BLaER1 (cell line): ENCODE measurements around the gene TEAD4.

Experiments used
- H3K27ac ChIP-seq: shearing (Covaris generic); formaldehyde crosslinking; 2 replicates; pipeline ENCODE4 v1.8.1; 2022
- H3K27me3 ChIP-seq: shearing (Covaris generic); formaldehyde crosslinking; 2 replicates; pipeline ENCODE4 v1.8.1; 2022
- H3K36me3 ChIP-seq: shearing (Covaris generic); formaldehyde crosslinking; 2 replicates; pipeline ENCODE4 v1.8.1; 2022
- H3K4me1 ChIP-seq: shearing (Covaris generic); formaldehyde crosslinking; 2 replicates; pipeline ENCODE4 v1.8.1; 2022
- H3K4me2 ChIP-seq: shearing (Covaris generic); formaldehyde crosslinking; 2 replicates; pipeline ENCODE4 v1.8.1; 2022
- H3K4me3 ChIP-seq: shearing (Covaris generic); formaldehyde crosslinking; 2 replicates; pipeline ENCODE4 v1.8.1; 2022
- H3K9ac ChIP-seq: shearing (Covaris generic); formaldehyde crosslinking; 2 replicates; pipeline ENCODE4 v1.8.1; 2022
- H3K9me3 ChIP-seq: shearing (Covaris generic); formaldehyde crosslinking; 2 replicates; pipeline ENCODE4 v1.8.1; 2022
- H4K20me1 ChIP-seq: shearing (Covaris generic); formaldehyde crosslinking; 2 replicates; pipeline ENCODE4 v1.8.1; 2022
- Cebpa-rat ChIP-seq: shearing (Covaris generic); IDR thresholded peaks from 2 replicates; pipeline ENCODE4 v1.8.1; 2022

The TEAD4 gene

DNA sequence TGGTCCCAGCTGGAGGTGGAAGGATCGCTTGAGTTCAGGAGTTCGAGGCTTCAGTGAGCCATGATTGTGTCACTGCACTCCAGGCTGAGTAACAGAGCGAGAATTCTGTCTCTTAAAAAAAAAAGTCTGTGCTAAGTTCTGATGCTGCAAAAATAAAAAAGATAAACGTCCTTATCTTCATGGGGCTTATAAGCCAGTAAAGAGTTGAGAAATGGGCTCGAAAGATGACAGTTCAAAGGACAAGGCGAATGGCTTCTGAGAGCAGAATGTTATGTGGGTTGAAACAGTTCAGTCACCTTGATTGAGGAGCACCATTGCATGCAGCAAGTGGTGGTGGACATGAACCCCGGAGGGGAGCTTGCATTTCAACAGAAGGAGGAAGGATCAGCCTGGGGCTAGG, 122.7 kb downstream of the TEAD4 start:
- H3K36me3 ChIP-seq, result peaks cover 9% of the 10 kb centered on the region; the same call in 1 of the 2 replicates
- no peaks in the 10 kb centered on the region for H3K27me3 ChIP-seq
- no peak overlapping the region for H3K4me2 ChIP-seq
- no peaks in the 10 kb centered on the region for H4K20me1 ChIP-seq
- no peak overlapping the region for H3K4me3 ChIP-seq
- H3K9ac ChIP-seq, result no peak overlapping the region
- H3K4me1 ChIP-seq, result peaks cover 23% of the 10 kb centered on the region
- H3K9me3 ChIP-seq, result 0 out of 2 replicates have a peak, but pooled peaks cover 4% of the 10 kb centered on the region
- no peak for TF ChIP-seq Cebpa-rat
- no peak overlapping the region for H3K27ac ChIP-seq

DNA sequence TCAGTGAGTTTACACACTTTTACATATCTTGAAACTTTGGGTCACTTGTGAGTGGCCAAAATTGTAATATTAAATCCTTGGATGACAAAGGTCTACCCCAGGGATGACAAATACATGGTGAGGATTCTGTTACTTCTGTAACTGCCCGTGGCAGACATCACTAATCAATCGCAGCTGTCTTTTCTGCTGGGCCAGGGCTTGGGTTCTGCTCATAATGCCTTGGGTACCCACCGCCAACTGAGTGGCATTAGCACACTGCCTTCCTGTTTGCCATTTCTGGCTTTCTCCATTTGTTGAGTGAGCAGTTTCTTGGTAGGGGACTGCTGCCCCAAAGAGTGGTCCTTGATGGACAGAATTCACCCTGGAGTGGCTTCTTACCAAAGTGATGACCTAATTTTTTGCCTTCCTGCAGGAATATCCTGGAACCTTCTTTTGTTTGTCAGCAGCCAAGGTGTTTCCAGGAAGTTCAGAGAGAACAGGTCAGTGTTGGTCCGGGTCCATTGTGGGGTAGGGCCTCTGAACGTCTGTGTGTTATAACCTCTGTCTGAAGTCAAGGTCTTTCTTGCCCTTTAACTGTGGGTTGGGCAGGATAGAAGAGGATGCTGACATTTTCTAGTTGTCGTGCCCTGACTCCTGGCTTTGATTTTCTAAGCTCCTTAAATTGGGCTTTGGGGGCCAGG, 124.2 kb downstream of the TEAD4 start:
- Histone ChIP-seq H4K20me1 (no peaks in the 10 kb centered on the region), H3K27me3 (no peaks in the 10 kb centered on the region), H3K4me1 (peaks cover 15% of the 10 kb centered on the region), H3K9ac (no peak overlapping the region), H3K27ac (peak overlapping the region; percentile 41; the same call in 1 of the 2 replicates), H3K4me3 (no peak overlapping the region), H3K4me2 (peak overlapping the region; percentile 42), H3K36me3 (peaks cover 9% of the 10 kb centered on the region; the same call in 1 of the 2 replicates), H3K9me3 (0 out of 2 replicates have a peak, but pooled peaks cover 4% of the 10 kb centered on the region)
- TF ChIP-seq Cebpa-rat, result no peak

GRCh38 chr12:3083921-3084347, 124.7 kb downstream of the TEAD4 start:
- Histone ChIP-seq H3K27me3 (no peaks in the 10 kb centered on the region), H3K36me3 (peaks cover 9% of the 10 kb centered on the region; the same call in 1 of the 2 replicates), H3K4me2 (peak overlapping the region; percentile 42), H3K4me1 (peaks cover 12% of the 10 kb centered on the region), H3K9ac (no peak overlapping the region), H4K20me1 (no peaks in the 10 kb centered on the region), H3K27ac (peak overlapping the region; percentile 41), H3K4me3 (no peak overlapping the region), H3K9me3 (0 out of 2 replicates have a peak, but pooled peaks cover 4% of the 10 kb centered on the region)
- TF ChIP-seq Cebpa-rat, result no peak

DNA sequence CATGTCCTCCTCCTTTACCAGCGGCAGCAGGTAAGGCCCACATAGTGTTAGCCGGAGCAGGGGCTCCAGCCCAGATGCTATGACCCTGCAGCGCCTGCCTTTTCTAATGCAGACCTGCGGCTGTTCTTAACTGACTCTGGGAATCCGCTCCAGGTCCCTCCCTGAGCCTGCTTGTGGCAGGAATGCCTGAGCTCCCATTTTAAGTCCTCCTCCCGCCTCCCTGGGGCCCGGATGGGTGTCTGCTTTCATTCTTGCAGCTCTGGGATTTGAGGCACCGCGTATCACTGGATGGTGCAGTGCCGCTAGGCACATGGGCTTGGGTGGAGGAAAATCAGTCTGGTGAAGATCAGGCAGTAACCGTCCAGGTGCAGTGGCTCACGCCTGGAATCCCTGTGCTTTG, 125.5 kb downstream of the TEAD4 start:
- no peak overlapping the region for H3K4me2 ChIP-seq
- no peak overlapping the region for H3K27ac ChIP-seq
- H3K4me3 ChIP-seq, result no peak overlapping the region

DNA sequence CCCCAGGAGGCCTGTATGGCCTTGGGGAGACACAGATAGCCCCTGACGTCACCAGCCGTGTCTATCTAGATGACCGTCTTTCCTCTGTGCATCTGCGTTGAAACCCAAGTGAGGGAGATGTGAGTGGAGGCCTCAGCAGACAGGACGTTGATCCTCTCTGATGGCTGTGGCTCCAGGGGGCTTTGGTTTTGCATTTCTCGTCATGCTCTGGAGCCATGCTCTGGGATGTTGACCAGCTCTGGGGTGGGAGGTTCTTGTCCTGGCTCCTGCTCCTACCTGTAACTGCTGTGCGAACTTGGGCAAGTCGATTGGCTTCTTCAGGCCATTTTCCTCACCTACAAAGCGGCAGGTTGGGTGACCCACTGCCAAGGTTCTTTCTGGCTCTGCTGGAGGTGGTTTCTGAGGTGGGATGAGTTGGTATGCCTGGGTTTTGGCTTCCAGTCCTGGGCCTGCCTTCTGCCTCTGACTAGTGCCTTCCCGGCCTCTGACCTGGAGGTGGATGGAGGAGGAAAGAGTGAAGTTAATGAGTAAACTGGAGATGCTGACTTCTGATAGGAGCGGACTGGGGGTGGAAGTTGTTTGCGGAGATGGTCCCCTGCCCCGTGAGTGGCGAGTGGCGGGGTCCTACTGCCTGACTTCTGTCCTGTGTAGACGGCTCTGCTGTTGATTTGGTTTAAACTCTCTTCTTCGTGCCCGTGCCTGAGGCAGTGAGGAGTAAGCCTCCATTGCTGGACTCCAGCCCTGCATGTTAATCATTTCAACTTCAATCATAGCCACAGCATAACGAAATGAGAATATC, 126.3 kb downstream of the TEAD4 start:
- H3K9ac ChIP-seq, result no peak overlapping the region
- no peak overlapping the region for H3K4me3 ChIP-seq
- H3K4me1 ChIP-seq, result peaks cover 23% of the 10 kb centered on the region
- no peaks in the 10 kb centered on the region for H4K20me1 ChIP-seq
- H3K4me2 ChIP-seq, result no peak overlapping the region
- no peak overlapping the region for H3K27ac ChIP-seq
- H3K36me3 ChIP-seq, result peaks cover 9% of the 10 kb centered on the region; the same call in 1 of the 2 replicates
- no peak for TF ChIP-seq Cebpa-rat
- no peaks in the 10 kb centered on the region for H3K27me3 ChIP-seq
- 0 out of 2 replicates have a peak, but pooled peaks cover 4% of the 10 kb centered on the region for H3K9me3 ChIP-seq

More for the DNA sequence above, 125.5 kb downstream of the TEAD4 start:
- H3K27me3 ChIP-seq, result no peaks in the 10 kb centered on the region
- no peaks in the 10 kb centered on the region for H4K20me1 ChIP-seq
- TF ChIP-seq Cebpa-rat, result no peak
- H3K9ac ChIP-seq, result no peak overlapping the region
- H3K4me1 ChIP-seq, result peaks cover 15% of the 10 kb centered on the region
- H3K9me3 ChIP-seq, result 0 out of 2 replicates have a peak, but pooled peaks cover 4% of the 10 kb centered on the region
- H3K36me3 ChIP-seq, result peaks cover 9% of the 10 kb centered on the region; the same call in 1 of the 2 replicates

DNA sequence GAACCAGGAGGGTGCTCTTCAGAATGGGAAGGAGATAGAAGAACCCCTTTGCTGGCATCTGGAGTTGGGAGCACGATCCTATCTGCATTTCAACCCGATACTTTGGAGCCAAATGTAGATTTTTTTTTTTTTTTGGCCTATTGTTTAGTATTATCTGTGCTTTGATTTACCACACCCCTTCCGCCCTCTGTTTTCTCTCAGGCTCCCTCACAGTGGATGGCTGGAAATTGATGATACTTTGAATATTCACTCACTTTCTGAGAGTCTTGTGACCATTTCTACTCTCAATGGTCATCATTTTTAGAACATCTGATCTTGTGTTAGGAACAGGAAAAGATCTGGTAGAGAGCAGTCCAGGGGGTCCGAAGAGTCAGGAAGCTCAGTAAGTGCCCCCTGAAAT, 127.0 kb downstream of the TEAD4 start:
- H3K9me3 ChIP-seq, result 0 out of 2 replicates have a peak, but pooled peaks cover 4% of the 10 kb centered on the region
- no peak for TF ChIP-seq Cebpa-rat
- H3K27ac ChIP-seq, result no peak overlapping the region
- no peaks in the 10 kb centered on the region for H3K27me3 ChIP-seq
- no peak overlapping the region for H3K4me3 ChIP-seq
- no peaks in the 10 kb centered on the region for H4K20me1 ChIP-seq
- no peak overlapping the region for H3K9ac ChIP-seq
- H3K4me2 ChIP-seq, result no peak overlapping the region
- H3K36me3 ChIP-seq, result peaks cover 9% of the 10 kb centered on the region; the same call in 1 of the 2 replicates
- peaks cover 30% of the 10 kb centered on the region for H3K4me1 ChIP-seq

DNA sequence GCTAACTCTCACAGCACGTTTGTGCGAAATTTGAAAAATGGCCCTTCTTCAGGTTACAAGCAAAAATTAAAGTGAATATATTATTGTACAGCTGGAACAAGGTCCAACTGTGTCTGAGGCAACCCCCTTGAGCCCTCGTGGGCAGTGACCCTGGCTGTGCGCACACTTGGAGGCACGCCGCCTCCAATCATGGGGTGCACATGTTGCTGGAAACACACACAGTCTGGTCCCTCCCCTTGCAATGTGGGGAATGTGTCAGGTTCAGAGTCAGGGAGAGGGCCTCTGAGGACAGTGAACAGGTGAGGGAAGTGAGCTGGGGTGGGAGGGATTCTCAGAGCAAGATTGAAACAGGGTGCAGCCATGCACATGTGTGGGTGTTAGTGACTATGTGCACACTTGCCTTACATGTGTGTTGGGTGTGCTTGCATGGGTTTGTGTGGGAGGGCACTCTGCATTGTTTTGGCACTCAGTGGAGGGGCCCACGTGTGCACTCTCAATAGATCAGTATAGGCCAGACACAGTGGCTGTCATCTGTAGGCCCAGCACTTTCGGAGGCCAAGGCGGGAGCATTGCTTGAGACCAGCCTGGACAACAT, 127.6 kb downstream of the TEAD4 start:
- Histone ChIP-seq H3K36me3 (peaks cover 9% of the 10 kb centered on the region; the same call in 1 of the 2 replicates), H3K4me1 (peaks cover 36% of the 10 kb centered on the region), H3K9ac (no peak overlapping the region), H3K4me2 (no peak overlapping the region), H4K20me1 (no peaks in the 10 kb centered on the region), H3K9me3 (0 out of 2 replicates have a peak, but pooled peaks cover 4% of the 10 kb centered on the region), H3K4me3 (no peak overlapping the region), H3K27me3 (no peaks in the 10 kb centered on the region), H3K27ac (no peak overlapping the region)
- TF ChIP-seq Cebpa-rat, result no peak

GRCh38 chr12:3087758-3088650, 128.8 kb downstream of the TEAD4 start:
- H3K27me3 ChIP-seq, result no peaks in the 10 kb centered on the region
- peaks cover 9% of the 10 kb centered on the region; the same call in 1 of the 2 replicates for H3K36me3 ChIP-seq
- H3K9ac ChIP-seq, result no peak overlapping the region
- no peak overlapping the region for H3K27ac ChIP-seq
- H3K4me1 ChIP-seq, result peaks cover 48% of the 10 kb centered on the region
- no peak overlapping the region for H3K4me3 ChIP-seq
- H4K20me1 ChIP-seq, result no peaks in the 10 kb centered on the region
- 0 out of 2 replicates have a peak, but pooled peaks cover 3% of the 10 kb centered on the region for H3K9me3 ChIP-seq
- no peak overlapping the region for H3K4me2 ChIP-seq
- no peak for TF ChIP-seq Cebpa-rat

DNA sequence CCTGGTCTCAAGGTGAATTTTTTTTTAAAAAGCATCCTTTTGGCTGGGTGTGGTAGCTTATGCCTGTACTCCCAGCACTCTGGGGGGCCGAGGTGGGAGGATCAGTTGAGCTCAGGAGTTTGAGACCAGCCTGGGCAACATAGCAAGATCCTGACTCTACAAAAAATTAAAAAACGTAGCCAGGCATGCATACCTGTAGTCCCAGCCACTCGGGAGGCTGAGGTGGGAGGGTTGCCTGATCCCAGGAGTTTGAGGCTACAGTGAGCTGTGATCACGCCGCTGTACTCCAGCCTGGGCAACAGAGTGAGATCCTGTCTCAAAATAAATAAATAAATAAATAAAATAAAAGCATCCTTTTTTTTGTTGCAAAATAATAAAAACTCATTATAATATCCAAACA, 130.4 kb downstream of the TEAD4 start:
- H4K20me1 ChIP-seq, result no peaks in the 10 kb centered on the region
- H3K9me3 ChIP-seq, result no peaks in the 10 kb centered on the region
- H3K9ac ChIP-seq, result no peak overlapping the region
- no peak for TF ChIP-seq Cebpa-rat
- H3K4me3 ChIP-seq, result no peak overlapping the region
- no peak overlapping the region for H3K4me2 ChIP-seq
- no peaks in the 10 kb centered on the region for H3K27me3 ChIP-seq
- H3K36me3 ChIP-seq, result no peaks in the 10 kb centered on the region; the same call in 1 of the 2 replicates
- H3K4me1 ChIP-seq, result peaks cover 37% of the 10 kb centered on the region
- H3K27ac ChIP-seq, result no peak overlapping the region
